Endothelial cell of umbilical vein (primary cell): Measurements from ENCODE around the gene FOXP4. TPM values are rescaled to one million over a fixed set of nuclear protein-coding genes. Genes with fewer than 3 reads are reported as not detected.

Experiments
- BruUV-seq: library from RNA; stranded (reverse); fragments of 400-500 nt; replicated peaks from 2 replicates; lab custom pipeline; 2021; lab: Mats Ljungman, UMichigan
- CTCF ChIA-PET: fragments of 300-600, 350-600 bp; sonication (Branson Sonifier 250); formaldehyde crosslinking; loops from one replicate; lab custom pipeline; 2021; ENCODE audit warnings: antibody characterized with exemption, inconsistent platforms; lab: Charles Lee
- POLR2A ChIA-PET: fragments of 300-600, 350-600 bp; sonication (Branson Sonifier 250); formaldehyde crosslinking; loops from one replicate; lab custom pipeline; 2021; ENCODE audit warnings: antibody characterized with exemption, inconsistent platforms; lab: Charles Lee
- DNase-seq: peaks from one replicate; pipeline ENCODE4 v3.0.0-alpha.2; 2011; ENCODE audit warnings: low read depth, low spot score
- FAIRE-seq: peaks from 2 replicates; lab custom pipeline; 2011; peaks lifted over from hg19 to GRCh38; lab: Jason Lieb, UNC
- H2AFZ ChIP-seq: 2 replicates; pipeline ENCODE4 v1.6.0; 2012; ENCODE audit warnings: low read depth, low read length, control low read depth, inconsistent platforms
- H3K27ac ChIP-seq: 2 replicates; pipeline ENCODE4 v1.5.1; 2011; ENCODE audit warnings: low read depth, mild to moderate bottlenecking, control low read depth, low read length, moderate library complexity; ENCODE audit not compliant: insufficient read depth
- H3K27me3 ChIP-seq, 2 experiments: 2 replicates each; pipeline versions ENCODE4 v1.6.0 to v1.6.1; 2011; ENCODE audit warnings: low read length in 2 of 2, mixed read lengths in 1 of 2; ENCODE audit not compliant: control insufficient read depth in 2 of 2, insufficient read depth in 2 of 2
- H3K36me3 ChIP-seq, 2 experiments: 2 replicates in 1 of 2; 3 replicates in 1 of 2; pipeline ENCODE4 v1.5.1; 2011; ENCODE audit warnings: low read length in 2 of 2, mild to moderate bottlenecking in 1 of 2, moderate library complexity in 1 of 2; ENCODE audit not compliant: control insufficient read depth in 2 of 2, insufficient read depth in 2 of 2; ENCODE audit errors: extremely low read depth in 1 of 2
- H3K4me1 ChIP-seq: 3 replicates; pipeline ENCODE4 v1.5.1; 2011; ENCODE audit warnings: mild to moderate bottlenecking, low read length; ENCODE audit not compliant: control insufficient read depth, insufficient read depth; ENCODE audit errors: extremely low read depth
- H3K4me2 ChIP-seq: 2 replicates; pipeline ENCODE4 v1.6.1; 2011; ENCODE audit warnings: low read length, control low read depth, mixed read lengths; ENCODE audit not compliant: insufficient read depth
- H3K4me3 ChIP-seq, 3 experiments: fragments of 200-600 bp in 1 of 3; sonication (generic), shearing (Covaris generic) in 1 of 3; replicated peaks in 1 of 3; 2 replicates each; pipeline ENCODE4 v1.5.1; 2011 to 2016; ENCODE audit warnings: control low read depth in 3 of 3, low read length in 3 of 3, mild to moderate bottlenecking in 2 of 3, inconsistent platforms in 1 of 3, low read depth in 1 of 3, moderate library complexity in 1 of 3; ENCODE audit not compliant: insufficient read depth in 1 of 3
- H3K79me2 ChIP-seq: 2 replicates; pipeline ENCODE4 v1.6.0; 2012; ENCODE audit warnings: low read length, inconsistent platforms; ENCODE audit not compliant: control insufficient read depth, insufficient read depth
- H3K9ac ChIP-seq: replicated peaks from 2 replicates; pipeline ENCODE3; 2011; ENCODE audit warnings: low read length, control low read depth; ENCODE audit not compliant: insufficient read depth; ENCODE audit errors: extremely low read depth
- H3K9me1 ChIP-seq: replicated peaks from 3 replicates; pipeline ENCODE4 v1.6.0; 2011; ENCODE audit warnings: mild to moderate bottlenecking, low read length; ENCODE audit not compliant: control insufficient read depth, insufficient read depth; ENCODE audit errors: extremely low read depth
- H3K9me3 ChIP-seq: replicated peaks from 2 replicates; pipeline ENCODE4 v1.5.1; 2012; ENCODE audit warnings: low read length, inconsistent platforms; ENCODE audit not compliant: control insufficient read depth, insufficient read depth
- H4K20me1 ChIP-seq: replicated peaks from 2 replicates; pipeline ENCODE3; 2011; ENCODE audit warnings: mild to moderate bottlenecking, low read length; ENCODE audit not compliant: control insufficient read depth, insufficient read depth; ENCODE audit errors: extremely low read depth
- CTCF ChIP-seq, 2 donors: IDR thresholded peaks; 1 replicate in 1 of 2; 2 replicates in 1 of 2; pipeline ENCODE4 v1.5.1; 2011; ENCODE audit warnings: low read length in 2 of 2, mild to moderate bottlenecking in 2 of 2, moderate library complexity in 2 of 2, control low read depth in 1 of 2, inconsistent platforms in 1 of 2, low read depth in 1 of 2; ENCODE audit not compliant: insufficient read depth in 1 of 2; ENCODE audit errors: extremely low read depth in 1 of 2
- FOS ChIP-seq: IDR thresholded peaks from 2 replicates; pipeline ENCODE4 v1.6.1; 2011; ENCODE audit warnings: mild to moderate bottlenecking, low read length, moderate library complexity, borderline replicate concordance; ENCODE audit not compliant: insufficient read depth
- GATA2 ChIP-seq: IDR thresholded peaks from 2 replicates; pipeline ENCODE4 v1.7.0; 2011; ENCODE audit warnings: low read depth, mild to moderate bottlenecking, moderate library complexity, mixed read lengths, low read length; ENCODE audit not compliant: insufficient read length, insufficient read depth
- JUN ChIP-seq: IDR thresholded peaks from 2 replicates; pipeline ENCODE4 v1.6.1; 2011; ENCODE audit warnings: borderline replicate concordance, low read depth; ENCODE audit not compliant: insufficient read length, insufficient read depth
- MAX ChIP-seq: IDR thresholded peaks from 2 replicates; pipeline ENCODE4 v1.6.1; 2011; ENCODE audit not compliant: insufficient read depth, insufficient read length
- MYC ChIP-seq: IDR thresholded peaks from one replicate; pipeline ENCODE4 v1.6.1; 2011; ENCODE audit warnings: mild to moderate bottlenecking, low read depth, low read length
- POLR2A ChIP-seq: IDR thresholded peaks from 2 replicates; pipeline ENCODE4 v1.6.1; 2012; ENCODE audit warnings: low read depth, mild to moderate bottlenecking, control low read depth, low read length
- POLR2AphosphoS5 ChIP-seq: IDR thresholded peaks from 2 replicates; pipeline ENCODE4 v1.6.1; 2012; ENCODE audit warnings: low read depth, mild to moderate bottlenecking, control low read depth, low read length, moderate library complexity; ENCODE audit not compliant: insufficient read depth
- dilution Hi-C: fragments of 300-500 bp; cut with MboI; formaldehyde crosslinking; loops from one replicate; pipeline ENCODE4 v1.15.0; 2019; ENCODE audit warnings: low sequenced_read_pairs; ENCODE audit not compliant: extremely low pct_ligation_motif_present
- intact Hi-C: fragments of 100-400 bp; cut with micrococcal nuclease; formaldehyde crosslinking; loops from one replicate; pipeline ENCODE4 v1.10.0; 2022
- polyA plus RNA-seq, 4 experiments: library from polyadenylated mRNA; depleted of rRNA in 3 of 4; stranded (reverse) in 3 of 4; unstranded in 1 of 4; fragments of >200 nt; gene quantifications; 2 replicates each; pipeline versions ENCODE4 v1.2.1 to v1.2.3, GENCODE V29; 2011 to 2012; ENCODE audit warnings: missing spikeins in 1 of 4
- total RNA-seq: library from RNA; stranded (reverse); gene quantifications from 2 replicates; pipeline ENCODE4 v1.2.3, GENCODE V29; 2021

Gene FOXP4
- total and polyA plus RNA-seq, 2 donors (not counting 3 experiments of a cell fraction or from before 2014, with no cell fraction given), result 5.6 to 23.9 TPM

GRCh38 chr6:41589223-41589622 is 43.0 kb downstream of the FOXP4 start:
- CTCF ChIA-PET, result interaction anchor here (1.1 to 1.6 kb wide), 9 partner anchors 13 to 221 kb away, joined by 3 to 8 read pairs (median 5); no protein-coding TSS in a partner anchor
- TF ChIP-seq JUN (no peak), MYC (no peak), FOS (no peak), GATA2 (no peak), POLR2AphosphoS5 (no peak), MAX (no peak), CTCF (IDR thresholded peaks at IDR 0.05; ENCODE audit: extremely low read depth in 1 of 2, insufficient read depth in 1 of 2, low read depth in 1 of 2, low read length in 2 of 2) (no peak), POLR2A (no peak)
- POLR2A ChIA-PET, result no interaction called here
- no peak overlapping the region for H3K9ac ChIP-seq
- intact Hi-C loops, result no loop called here
- H3K79me2 ChIP-seq, result no peaks in the 10 kb centered on the region
- FAIRE-seq (no peak), DNase-seq (no peak)
- H3K4me1 ChIP-seq, result no peaks in the 10 kb centered on the region
- dilution Hi-C loops, result no loop called here
- H3K4me3 ChIP-seq, result no peak overlapping the region
- no peak overlapping the region for H3K4me2 ChIP-seq
- no peaks in the 10 kb centered on the region for H3K9me3 ChIP-seq
- H3K9me1 ChIP-seq, result no peaks in the 10 kb centered on the region
- no peak overlapping the region for H2AFZ ChIP-seq
- peaks cover 0 to 20% of the 10 kb centered on the region in 2 experiments for H3K36me3 ChIP-seq
- no peak overlapping the region for H3K27ac ChIP-seq
- no peaks in the 10 kb centered on the region for H3K27me3 ChIP-seq
- BruUV-seq, result no TSS peak
- H4K20me1 ChIP-seq, result no peaks in the 10 kb centered on the region
